GM12878 (cell line): Measurements from ENCODE around the gene NAV3. TPM values are rescaled to one million over a fixed set of nuclear protein-coding genes. Genes with fewer than 3 reads are reported as not detected.

Experiments
- ATAC-seq: fragments of 200-7000 bp; cut with Tn5 transposase; 3 replicates; pipeline ENCODE4 v1.9.1; 2020; ENCODE audit warnings: mild to moderate bottlenecking, moderate library complexity
- BruUV-seq: library from RNA; stranded (reverse); fragments of 400-500 nt; replicated peaks from 2 replicates; lab custom pipeline; 2021; lab: Mats Ljungman, UMichigan
- CTCF ChIA-PET: fragments of 300-600 bp; sonication (Branson Sonifier 250); formaldehyde crosslinking; extraction: SDS; loops from one replicate; lab custom pipeline; 2021; ENCODE audit warnings: inconsistent platforms; lab: Yijun Ruan, JAX
- POLR2A ChIA-PET: fragments of 350-600 bp; formaldehyde crosslinking; extraction: SDS; loops from one replicate; lab custom pipeline; 2021; ENCODE audit warnings: inconsistent platforms; lab: Charles Lee
- RAD21 ChIA-PET: fragments of 300-600 bp; sonication (Branson Sonifier 250); formaldehyde crosslinking; loops from one replicate; lab custom pipeline; 2023; ENCODE audit warnings: antibody characterized with exemption; ENCODE audit not compliant: unreplicated experiment; lab: Charles Lee
- SMC1A ChIA-PET: fragments of 300-600 bp; sonication (Branson Sonifier 250); formaldehyde crosslinking; loops from one replicate; lab custom pipeline; 2023; ENCODE audit not compliant: unreplicated experiment, uncharacterized antibody; lab: Charles Lee
- DNase-seq: peaks from one replicate; pipeline ENCODE4 v3.0.0-alpha.2; 2011; ENCODE audit warnings: low read depth, low spot score
- FAIRE-seq: peaks from 3 replicates; lab custom pipeline; 2011; peaks lifted over from hg19 to GRCh38; lab: Jason Lieb, UNC
- H2AFZ ChIP-seq: 2 replicates; pipeline ENCODE4 v1.6.0; 2011; ENCODE audit warnings: low read depth, low read length, control low read depth; ENCODE audit not compliant: control insufficient read depth
- H3K27ac ChIP-seq: 2 replicates; pipeline ENCODE4 v1.5.1; 2011; ENCODE audit warnings: control low read depth; ENCODE audit not compliant: control insufficient read depth, insufficient read depth
- H3K27me3 ChIP-seq, 2 experiments: replicated peaks in 1 of 2; 2 replicates each; pipeline versions ENCODE4 v1.6.0 to v1.6.1; 2011; ENCODE audit warnings: low read length in 1 of 2; ENCODE audit not compliant: control insufficient read depth in 2 of 2, insufficient read depth in 2 of 2
- H3K36me3 ChIP-seq, 2 experiments: 2 replicates each; pipeline ENCODE4 v1.5.1; 2011; ENCODE audit warnings: low read length in 1 of 2; ENCODE audit not compliant: control insufficient read depth in 2 of 2, insufficient read depth in 2 of 2
- H3K4me1 ChIP-seq: 2 replicates; pipeline ENCODE4 v1.6.1; 2011; ENCODE audit warnings: mild to moderate bottlenecking, low read length, moderate library complexity, mixed read lengths; ENCODE audit not compliant: control insufficient read depth, insufficient read depth
- H3K4me2 ChIP-seq: 2 replicates; pipeline ENCODE4 v1.6.0; 2011; ENCODE audit warnings: control low read depth; ENCODE audit not compliant: control insufficient read depth, insufficient read depth
- H3K4me3 ChIP-seq: fragments of 200-600 bp; sonication (generic); 2 replicates; pipeline ENCODE4 v1.5.1; 2016
- H3K79me2 ChIP-seq: 2 replicates; pipeline ENCODE4 v1.6.0; 2011; ENCODE audit warnings: low read length; ENCODE audit not compliant: control insufficient read depth, insufficient read depth
- H3K9ac ChIP-seq: 2 replicates; pipeline ENCODE4 v1.8.0; 2011; ENCODE audit warnings: low read length, control low read depth, mixed read lengths; ENCODE audit not compliant: control insufficient read depth, insufficient read depth
- H3K9me3 ChIP-seq: replicated peaks from 3 replicates; pipeline ENCODE4 v1.5.1; 2011; ENCODE audit warnings: mild to moderate bottlenecking, low read length; ENCODE audit not compliant: control insufficient read depth, insufficient read depth
- H4K20me1 ChIP-seq: 2 replicates; pipeline ENCODE4 v1.6.0; 2011; ENCODE audit not compliant: control insufficient read depth, insufficient read depth
- IKZF2 ChIP-seq, 2 experiments: fragments of 450-650 bp; IDR thresholded peaks; 2 replicates each; pipeline ENCODE4 v1.6.1; 2017; ENCODE audit warnings: mild to moderate bottlenecking in 2 of 2, moderate library complexity in 2 of 2
- JUND ChIP-seq: IDR thresholded peaks from 2 replicates; pipeline ENCODE4 v1.6.1; 2012; ENCODE audit warnings: low read depth, mild to moderate bottlenecking, low read length, improper control_type of control experiment, moderate library complexity
- KLF5 ChIP-seq: fragments of 450-650 bp; IDR thresholded peaks from 2 replicates; pipeline ENCODE4 v1.6.1; 2014; ENCODE audit warnings: mild to moderate bottlenecking; ENCODE audit not compliant: partially characterized antibody
- NFYB ChIP-seq: IDR thresholded peaks from 2 replicates; pipeline ENCODE4 v1.6.1; 2011; ENCODE audit warnings: low read depth, mild to moderate bottlenecking, low read length, improper control_type of control experiment, moderate library complexity; ENCODE audit not compliant: insufficient read depth
- NRF1 ChIP-seq: conservative IDR thresholded peaks from 2 replicates; pipeline ENCODE4 v1.6.1; 2011; ENCODE audit warnings: mild to moderate bottlenecking, low read depth, low read length, improper control_type of control experiment
- RELA ChIP-seq: fragments of 450-650 bp; IDR thresholded peaks from 2 replicates; pipeline ENCODE4 v1.8.0; 2014; ENCODE audit warnings: borderline replicate concordance; ENCODE audit not compliant: partially characterized antibody
- RUNX3 ChIP-seq: IDR thresholded peaks from 2 replicates; pipeline ENCODE4 v1.6.1; 2012; ENCODE audit warnings: low read length, inconsistent platforms
- SUZ12 ChIP-seq: fragments of 200-600 bp; sonication (generic); IDR thresholded peaks from one replicate; pipeline ENCODE4 v1.6.1; 2018; ENCODE audit warnings: antibody characterized with exemption, mild to moderate bottlenecking; ENCODE audit not compliant: unreplicated experiment
- YBX1 ChIP-seq: fragments of 450-650 bp; IDR thresholded peaks from 2 replicates; pipeline ENCODE4 v1.6.1; 2016; ENCODE audit warnings: antibody characterized with exemption
- WGBS: methylation state at CpG from one replicate; pipeline ENCODE4 v1.1.6; 2016; ENCODE audit warnings: low lambda C conversion rate; ENCODE audit not compliant: insufficient replicate concordance, insufficient coverage; ENCODE audit errors: missing lambda C conversion rate; 5-methylcytosine and 5-hydroxymethylcytosine counted together
- in situ Hi-C: fragments of 300-500 bp; cut with MboI; formaldehyde crosslinking; loops from 9 replicates; pipeline ENCODE4 v1.14.3; 2018; ENCODE audit warnings: mixed read lengths
- intact Hi-C: fragments of 100-400 bp; cut with micrococcal nuclease; formaldehyde crosslinking; loops from one replicate; pipeline ENCODE4 v1.14.2; 2022; ENCODE audit not compliant: unreplicated experiment
- polyA plus RNA-seq, 11 experiments: library from polyadenylated mRNA; depleted of rRNA in 4 of 11; unstranded in 6 of 11; stranded (reverse) in 5 of 11; fragments of >200 nt; fragmentation: Nextera tagmentation in 4 of 11; fragmentation: Illumina TruSeq in 1 of 11; extraction: Ambion mirVana in 4 of 11; extraction: Trizol in 1 of 11; gene quantifications; 1 replicate in 1 of 11; 2 replicates in 10 of 11; pipeline versions ENCODE4 v1.2.1 to v1.2.3, GENCODE V29; 2011 to 2016; ENCODE audit warnings: inconsistent platforms in 2 of 11, missing spikeins in 2 of 11, low read depth in 1 of 11
- total RNA-seq, 4 experiments: library from RNA; depleted of rRNA in 3 of 4; stranded (reverse); fragments of >200 nt in 3 of 4; fragmentation: Illumina TruSeq in 1 of 4; extraction: Trizol in 1 of 4; gene quantifications; 2 replicates each; pipeline versions ENCODE4 v1.2.1 to v1.2.3, GENCODE V29; 2013 to 2021
- TF ChIP-seq, protein P1 (sequence below): fragments of 450-650 bp; IDR thresholded peaks from 2 replicates; pipeline ENCODE4 v1.6.1; 2016; ENCODE audit warnings: mild to moderate bottlenecking, moderate library complexity, borderline replicate concordance
- TF ChIP-seq, protein P2 (sequence below): fragments of 450-650 bp; IDR thresholded peaks from 2 replicates; pipeline ENCODE4 v1.6.1; 2014; ENCODE audit warnings: mild to moderate bottlenecking

The NAV3 gene
- total and polyA plus RNA-seq, 10 of the 15 experiments (the other 5 are each of a cell fraction or from before 2014, with no cell fraction given), result 0.05 to 0.51 (median 0.22) TPM; not detected in 1

DNA sequence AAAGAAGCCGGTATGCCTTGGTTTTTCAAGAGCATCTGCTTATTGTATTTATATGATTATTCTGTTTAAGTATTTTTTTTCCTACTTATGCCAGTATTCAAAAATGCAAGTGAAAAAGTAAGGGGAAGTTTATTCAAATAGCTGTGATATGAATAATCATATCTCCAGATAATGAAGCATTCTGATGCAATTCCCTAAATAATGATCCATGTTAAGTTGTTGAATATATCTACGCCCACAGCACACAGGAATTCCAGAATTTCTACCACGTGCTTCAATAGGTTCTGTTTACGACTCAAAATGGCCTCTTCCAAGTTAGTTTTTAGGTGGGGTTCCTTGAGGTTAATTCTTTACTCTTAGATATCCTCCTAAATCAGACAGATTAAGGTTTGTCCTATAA, 208.3 kb downstream of the NAV3 start:
- no peak for TF ChIP-seq NRF1
- TF ChIP-seq, protein P1, sequence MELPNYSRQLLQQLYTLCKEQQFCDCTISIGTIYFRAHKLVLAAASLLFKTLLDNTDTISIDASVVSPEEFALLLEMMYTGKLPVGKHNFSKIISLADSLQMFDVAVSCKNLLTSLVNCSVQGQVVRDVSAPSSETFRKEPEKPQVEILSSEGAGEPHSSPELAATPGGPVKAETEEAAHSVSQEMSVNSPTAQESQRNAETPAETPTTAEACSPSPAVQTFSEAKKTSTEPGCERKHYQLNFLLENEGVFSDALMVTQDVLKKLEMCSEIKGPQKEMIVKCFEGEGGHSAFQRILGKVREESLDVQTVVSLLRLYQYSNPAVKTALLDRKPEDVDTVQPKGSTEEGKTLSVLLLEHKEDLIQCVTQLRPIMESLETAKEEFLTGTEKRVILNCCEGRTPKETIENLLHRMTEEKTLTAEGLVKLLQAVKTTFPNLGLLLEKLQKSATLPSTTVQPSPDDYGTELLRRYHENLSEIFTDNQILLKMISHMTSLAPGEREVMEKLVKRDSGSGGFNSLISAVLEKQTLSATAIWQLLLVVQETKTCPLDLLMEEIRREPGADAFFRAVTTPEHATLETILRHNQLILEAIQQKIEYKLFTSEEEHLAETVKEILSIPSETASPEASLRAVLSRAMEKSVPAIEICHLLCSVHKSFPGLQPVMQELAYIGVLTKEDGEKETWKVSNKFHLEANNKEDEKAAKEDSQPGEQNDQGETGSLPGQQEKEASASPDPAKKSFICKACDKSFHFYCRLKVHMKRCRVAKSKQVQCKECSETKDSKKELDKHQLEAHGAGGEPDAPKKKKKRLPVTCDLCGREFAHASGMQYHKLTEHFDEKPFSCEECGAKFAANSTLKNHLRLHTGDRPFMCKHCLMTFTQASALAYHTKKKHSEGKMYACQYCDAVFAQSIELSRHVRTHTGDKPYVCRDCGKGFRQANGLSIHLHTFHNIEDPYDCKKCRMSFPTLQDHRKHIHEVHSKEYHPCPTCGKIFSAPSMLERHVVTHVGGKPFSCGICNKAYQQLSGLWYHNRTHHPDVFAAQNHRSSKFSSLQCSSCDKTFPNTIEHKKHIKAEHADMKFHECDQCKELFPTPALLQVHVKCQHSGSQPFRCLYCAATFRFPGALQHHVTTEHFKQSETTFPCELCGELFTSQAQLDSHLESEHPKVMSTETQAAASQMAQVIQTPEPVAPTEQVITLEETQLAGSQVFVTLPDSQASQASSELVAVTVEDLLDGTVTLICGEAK, result no peak
- TF ChIP-seq JUND, result no peak
- TF ChIP-seq IKZF2 (IDR thresholded peaks at IDR 0.05), result no peak
- TF ChIP-seq KLF5, result no peak
- no peak for TF ChIP-seq RUNX3
- TF ChIP-seq, protein P2, sequence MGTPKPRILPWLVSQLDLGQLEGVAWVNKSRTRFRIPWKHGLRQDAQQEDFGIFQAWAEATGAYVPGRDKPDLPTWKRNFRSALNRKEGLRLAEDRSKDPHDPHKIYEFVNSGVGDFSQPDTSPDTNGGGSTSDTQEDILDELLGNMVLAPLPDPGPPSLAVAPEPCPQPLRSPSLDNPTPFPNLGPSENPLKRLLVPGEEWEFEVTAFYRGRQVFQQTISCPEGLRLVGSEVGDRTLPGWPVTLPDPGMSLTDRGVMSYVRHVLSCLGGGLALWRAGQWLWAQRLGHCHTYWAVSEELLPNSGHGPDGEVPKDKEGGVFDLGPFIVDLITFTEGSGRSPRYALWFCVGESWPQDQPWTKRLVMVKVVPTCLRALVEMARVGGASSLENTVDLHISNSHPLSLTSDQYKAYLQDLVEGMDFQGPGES, result no peak
- no peak for TF ChIP-seq YBX1
- TF ChIP-seq NFYB, result no peak
- no peak for TF ChIP-seq RELA
- TF ChIP-seq SUZ12, result no peak
- 10% methylated on average over 4 of the region's 4 CpGs for WGBS

More for the DNA sequence above, 208.3 kb downstream of the NAV3 start:
- no TSS peak for BruUV-seq
- DNase-seq (no peak), FAIRE-seq (no peak), ATAC-seq (no peak)
- in situ Hi-C loops, result no loop called here
- Histone ChIP-seq H3K79me2 (no peaks in the 10 kb centered on the region), H3K4me3 (no peak overlapping the region), H3K27me3 (no peaks in the 10 kb centered on the region; a peak in 1 of 4 replicates), H4K20me1 (no peaks in the 10 kb centered on the region), H3K4me1 (no peaks in the 10 kb centered on the region), H3K36me3 (no peaks in the 10 kb centered on the region), H3K9ac (no peak overlapping the region), H3K4me2 (no peak overlapping the region), H2AFZ (no peak overlapping the region), H3K9me3 (no peaks in the 10 kb centered on the region), H3K27ac (no peak overlapping the region)
- POLR2A ChIA-PET, result no interaction called here
- SMC1A ChIA-PET, result interaction anchor here (1.5 to 2.1 kb wide), 3 partner anchors 79 to 83 kb away, joined by 7 read pairs; no protein-coding TSS in a partner anchor
- CTCF ChIA-PET, result interaction anchor here (1.7 to 5.4 kb wide), 2 partner anchors 78 to 83 kb away, joined by 7 to 47 read pairs; no protein-coding TSS in a partner anchor
- RAD21 ChIA-PET, result interaction anchor here (1.9 to 2.6 kb wide), 2 partner anchors 79 to 82 kb away, joined by 7 to 24 read pairs; no protein-coding TSS in a partner anchor
- intact Hi-C loops, result no loop called here
